Fibroblast of peridontal ligament (primary cell): ENCODE data around the gene MIGA1.
"Not testable (repeated sequence)": the region's sequence is repeated elsewhere in the genome, so short reads cannot be mapped to it uniquely, and the experiment has no call there.

Experiments
- DNase-seq: peaks from one replicate; pipeline ENCODE4 v3.0.0-alpha.2; 2010; ENCODE audit errors: extremely low read depth

Gene MIGA1, protein sequence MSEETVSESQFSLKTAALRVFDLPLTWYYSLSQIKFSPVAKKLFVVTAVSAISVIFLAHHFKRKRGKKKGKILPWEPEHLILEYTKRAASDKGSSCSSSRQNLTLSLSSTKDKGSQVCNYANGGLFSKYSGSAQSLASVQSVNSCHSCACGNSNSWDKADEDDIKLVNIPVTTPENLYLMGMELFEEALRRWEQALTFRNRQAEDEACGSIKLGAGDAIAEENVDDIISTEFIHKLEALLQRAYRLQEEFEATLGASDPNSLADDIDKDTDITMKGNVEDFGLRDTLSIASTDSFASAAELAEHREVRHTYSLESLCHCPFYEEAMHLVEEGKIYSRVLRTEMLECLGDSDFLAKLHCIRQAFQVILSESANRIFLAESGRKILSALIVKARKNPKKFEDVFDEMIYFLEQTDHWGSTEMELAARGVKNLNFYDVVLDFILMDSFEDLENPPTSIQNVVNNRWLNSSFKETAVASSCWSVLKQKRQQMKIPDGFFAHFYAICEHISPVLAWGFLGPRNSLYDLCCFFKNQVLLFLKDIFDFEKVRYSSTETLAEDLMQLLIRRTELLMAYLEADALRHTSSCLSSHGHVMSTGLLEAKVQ

GRCh38 chr1:77779529-77780281 is at the start of gene MIGA1:
Gene MIGA1 (plus strand): TSS chr1:77779649. CDS start chr1:77783253, 3,604 bp downstream.
- peak; percentile 91 for DNase-seq

DNA sequence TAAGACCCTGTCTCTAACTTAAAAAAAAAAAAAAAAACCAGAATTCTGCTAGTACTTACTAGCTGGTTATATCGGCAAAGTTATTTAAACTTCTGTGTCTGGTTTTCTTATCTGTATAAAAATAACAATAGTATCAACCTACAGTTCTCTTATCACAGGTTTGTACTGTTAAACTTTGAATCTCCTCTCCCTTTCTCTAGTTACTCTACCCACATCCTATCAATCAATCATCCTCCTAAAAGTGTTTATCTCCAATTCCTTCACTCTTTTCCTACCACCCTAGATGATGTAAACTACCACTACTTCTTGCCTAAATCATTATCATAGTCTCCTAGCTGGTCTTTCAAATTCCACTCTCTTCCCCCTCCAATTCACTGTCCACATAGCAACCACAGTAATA is 47.4 kb upstream of the MIGA1 start:
- no peak for DNase-seq

GRCh38 chr1:77739235-77739634 is 40.2 kb upstream of the MIGA1 start:
- DNase-seq = no peak

GRCh38 chr1:77741316-77741715 is 38.1 kb upstream of the MIGA1 start:
- DNase-seq = no peak

DNA sequence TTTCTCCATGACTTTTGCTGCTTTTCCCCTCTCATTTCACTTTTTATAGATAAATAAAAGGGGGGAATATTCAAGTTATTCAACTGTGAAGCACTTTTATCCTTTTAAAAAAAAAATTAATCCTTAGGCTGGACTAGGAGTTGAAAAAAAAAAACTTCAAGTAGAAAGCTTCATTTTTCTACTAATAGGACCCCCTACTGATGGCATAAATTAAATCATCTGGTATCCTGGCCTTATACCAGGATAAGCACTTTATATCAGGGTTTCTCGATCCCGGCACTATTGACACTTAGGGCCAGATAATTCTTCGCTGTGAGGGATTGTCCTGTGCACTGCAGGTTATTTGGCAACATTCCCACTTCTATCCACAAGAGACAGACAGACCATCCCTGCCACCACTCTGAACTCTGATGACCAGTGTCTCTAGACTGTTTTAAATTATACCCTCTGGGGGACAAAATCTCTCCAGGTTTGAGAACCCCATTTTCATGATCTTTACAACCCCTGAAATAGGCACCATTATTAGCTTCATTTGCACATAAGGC is 37.4 kb upstream of the MIGA1 start:
- no peak for DNase-seq

DNA sequence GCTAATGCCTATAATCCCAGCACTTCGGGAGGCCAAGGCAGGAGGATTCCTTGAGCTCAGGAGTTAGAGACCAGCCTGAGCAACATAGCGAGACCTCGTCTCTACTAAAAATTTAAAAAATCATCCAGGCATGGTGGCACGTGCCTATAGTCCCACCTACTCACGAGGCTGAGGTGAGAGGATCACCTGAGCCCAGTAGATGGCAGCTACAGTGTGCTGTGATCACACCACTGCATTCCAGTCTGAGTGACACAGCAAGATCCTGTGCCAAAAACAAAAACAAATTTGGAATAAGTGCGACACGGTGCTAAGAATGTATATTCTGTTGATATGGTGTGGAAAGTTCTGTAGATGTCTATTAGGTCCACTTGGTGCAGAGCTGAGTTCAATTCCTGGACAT is 34.9 kb upstream of the MIGA1 start:
- no peak for DNase-seq

DNA sequence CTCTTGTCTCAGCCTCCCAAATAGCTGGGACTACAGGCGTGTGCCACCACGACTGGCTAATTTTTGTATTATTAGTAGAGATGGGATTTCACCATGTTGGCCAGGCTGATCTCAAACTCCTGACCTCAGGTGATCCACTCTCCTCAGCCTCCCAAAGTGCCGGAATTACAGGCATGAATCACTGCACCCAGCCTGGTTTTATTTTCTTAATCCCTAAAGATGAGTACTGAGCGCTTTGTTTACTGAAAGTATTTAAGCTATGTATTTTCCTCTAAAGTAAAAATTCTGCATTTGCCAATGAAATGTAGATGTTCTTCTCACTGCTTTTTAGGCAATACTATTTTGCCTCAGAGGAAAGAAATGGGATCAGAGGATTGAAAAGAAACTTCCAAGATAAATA is 30.0 kb upstream of the MIGA1 start:
- not testable (repeated sequence) for DNase-seq

GRCh38 chr1:77756052-77756754 is 23.2 kb upstream of the MIGA1 start:
- DNase-seq = no peak

- DNase-seq = no peak
These were observed 22.3 kb upstream of the MIGA1 start for GRCh38 chr1:77757066-77757584.

DNA sequence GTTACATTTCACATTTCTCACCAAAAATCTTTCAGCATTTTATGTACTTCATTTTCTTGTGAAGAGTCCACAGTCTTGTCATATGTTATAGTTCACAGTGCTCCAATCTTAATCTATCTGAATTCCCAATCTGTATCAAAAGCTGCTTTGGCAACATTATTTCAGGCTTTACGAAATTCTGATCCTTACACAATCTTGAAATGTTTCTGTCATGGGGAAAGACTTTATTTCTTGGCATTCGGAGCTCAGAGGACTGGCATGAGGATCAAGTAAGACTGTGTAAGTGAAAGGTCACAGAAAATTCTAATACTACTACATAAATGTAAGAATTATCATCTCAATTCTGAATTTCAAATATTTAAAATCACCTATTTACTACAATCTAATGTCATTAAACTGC is 21.8 kb upstream of the MIGA1 start:
- peak; percentile 94 for DNase-seq

GRCh38 chr1:77759071-77760028 is 20.1 kb upstream of the MIGA1 start, which contains the start of gene USP33:
Gene USP33 (minus strand): TSS chr1:77759852. CDS start chr1:77741697, 18,155 bp downstream.
- DNase-seq = peak; percentile 61

GRCh38 chr1:77762072-77762476 is 17.4 kb upstream of the MIGA1 start:
- DNase-seq = peak; percentile 65

- no peak for DNase-seq
These were observed 11.4 kb upstream of the MIGA1 start for GRCh38 chr1:77768006-77768405.

- peak; percentile 26 for DNase-seq
These were observed 3.3 kb upstream of the MIGA1 start for GRCh38 chr1:77776007-77776700.

GRCh38 chr1:77781683-77782082 is 2.2 kb downstream of the MIGA1 start:
- DNase-seq = no peak

DNA sequence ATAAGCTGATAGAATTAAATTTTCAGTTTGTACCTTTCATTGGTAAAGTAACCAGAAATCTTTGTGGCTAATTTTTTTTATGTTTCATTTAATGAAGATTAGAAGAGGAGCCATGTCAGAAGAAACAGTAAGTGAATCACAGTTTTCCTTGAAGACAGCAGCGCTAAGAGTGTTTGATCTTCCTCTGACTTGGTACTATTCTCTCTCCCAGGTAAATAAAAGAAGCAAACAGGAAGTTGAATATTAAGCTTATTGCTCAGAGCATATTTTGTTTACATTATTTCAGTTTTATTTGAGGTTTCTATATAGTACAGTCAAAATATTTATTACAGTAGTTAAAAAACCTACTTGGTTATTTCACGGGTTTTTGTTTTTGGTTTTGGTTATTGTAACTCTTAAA is 3.7 kb downstream of the MIGA1 start:
- DNase-seq = no peak

DNA sequence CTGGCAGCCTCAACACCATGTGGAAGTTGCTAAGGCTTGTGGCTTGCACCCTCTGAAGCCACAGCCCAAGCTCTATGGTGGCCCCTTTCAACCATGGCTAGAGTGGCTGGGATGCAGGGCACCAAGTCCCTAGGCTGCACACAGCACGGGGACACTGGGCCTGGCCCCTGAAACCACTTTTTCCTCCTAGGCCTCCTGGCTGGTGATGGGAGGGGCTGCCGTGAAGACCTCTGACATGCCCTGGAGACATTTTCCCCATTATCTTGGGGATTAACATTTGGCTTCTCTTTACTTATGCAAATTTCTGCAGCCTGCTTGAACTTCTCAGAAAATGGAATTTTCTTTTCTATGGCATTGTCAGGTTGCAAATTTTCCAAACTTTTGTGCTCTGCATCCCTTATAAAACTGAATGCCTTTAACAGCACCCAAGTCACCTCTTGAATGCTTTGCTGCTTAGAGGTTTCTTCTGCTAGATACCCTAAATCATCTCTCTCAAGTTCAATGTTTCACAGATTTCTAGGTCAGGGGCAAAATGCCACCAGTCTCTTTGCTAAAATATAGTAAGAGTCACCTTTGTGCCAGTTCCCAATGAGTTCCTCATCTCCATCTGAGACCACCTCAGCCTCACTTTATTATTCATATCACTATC is 6.8 kb downstream of the MIGA1 start:
- not testable (repeated sequence) for DNase-seq

- DNase-seq = no peak
These were observed 15.1 kb downstream of the MIGA1 start for GRCh38 chr1:77794550-77794949.
